Sigmoid colon (tissue), 4 donors: ENCODE results near the gene MOB3B.

Experiments
- CTCF ChIP-seq, 4 experiments: fragments of 450-650 bp in 3 of 4; fragments of 200-600 bp in 1 of 4; IDR thresholded peaks; one replicate each; pipeline ENCODE4 v1.5.1; 2016 to 2019; ENCODE audit warnings: antibody characterized with exemption in 4 of 4, mild to moderate bottlenecking in 3 of 4, moderate library complexity in 2 of 4
- EP300 ChIP-seq, 4 donors: sonication (generic); formaldehyde crosslinking; IDR thresholded peaks; one replicate each; pipeline ENCODE4 v1.6.1; 2017; ENCODE audit warnings: antibody characterized with exemption in 4 of 4
- POLR2AphosphoS5 ChIP-seq, 4 donors: sonication (generic); formaldehyde crosslinking; IDR thresholded peaks; one replicate each; pipeline ENCODE4 v1.6.1; 2017; ENCODE audit warnings: antibody characterized with exemption in 4 of 4

GRCh38 chr9:27432308-27432707, 97.3 kb downstream of the MOB3B start:
- no peak for TF ChIP-seq CTCF (IDR thresholded peaks at IDR 0.05)
- TF ChIP-seq EP300 (IDR thresholded peaks at IDR 0.05): no peak
- TF ChIP-seq POLR2AphosphoS5 (IDR thresholded peaks at IDR 0.05): no peak
